Measurements from ENCODE around the gene ARRB1. TPM values are rescaled to one million over a fixed set of nuclear protein-coding genes. Genes with fewer than 3 reads are reported as not detected.

ARRB1 gene
- total and polyA plus RNA-seq, 9 of the 15 experiments (the other 6 are each of a cell fraction or from before 2014, with no cell fraction given), result 6.6 to 45.4 (median 28.5) TPM

DNA sequence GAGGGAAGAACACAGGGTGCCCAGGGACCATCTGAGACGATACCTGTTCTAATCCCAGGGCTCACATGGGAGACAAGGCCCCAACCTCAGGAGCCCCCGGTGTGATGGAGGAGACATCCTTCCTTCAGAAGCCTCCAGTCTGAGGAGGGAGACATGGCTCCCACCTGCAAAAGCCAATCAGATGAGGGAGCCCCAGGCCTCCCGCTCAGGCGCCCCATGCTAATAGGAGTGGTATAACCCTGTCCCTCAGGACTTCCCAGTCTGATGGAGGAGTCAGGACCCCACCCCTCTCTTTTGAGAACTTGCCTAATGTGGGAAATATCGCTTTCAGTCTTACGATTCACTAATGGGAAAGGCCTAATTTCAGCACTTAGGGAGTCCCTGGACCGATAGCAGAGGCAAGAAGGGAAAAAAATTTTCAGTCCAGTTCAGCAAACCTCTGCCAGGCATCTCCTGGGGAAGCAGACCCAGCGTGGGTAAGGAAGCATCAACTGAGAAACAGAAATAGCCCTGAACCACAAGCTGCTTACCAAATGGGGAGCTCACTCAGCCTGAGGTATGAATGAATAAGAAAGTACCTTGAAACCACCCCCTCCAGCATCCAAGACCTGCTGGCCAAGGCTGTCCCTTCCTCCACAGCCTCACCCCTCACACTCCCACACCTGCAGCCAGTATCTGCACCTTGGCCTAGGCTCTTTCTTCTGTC, 5.9 kb downstream of the ARRB1 start:
- Histone ChIP-seq H3K9ac (ENCODE audit: insufficient read depth in 1 of 2, low read depth in 2 of 2, low read length in 2 of 2) (no peak overlapping the region), H3K4me3 (no peak overlapping the region), H2AFZ (ENCODE audit: low read depth, low read length) (no peak overlapping the region), H3K9me1 (ENCODE audit: control insufficient read depth, insufficient read depth, low read length) (no peaks in the 10 kb centered on the region), H3K36me3 (ENCODE audit: control insufficient read depth, insufficient read depth, low read length) (peaks cover 34% of the 10 kb centered on the region; the same call in 1 of the 3 replicates), H3K27me3 (ENCODE audit: control insufficient read depth in 2 of 2, insufficient read depth in 2 of 2, low read length in 2 of 2) (no peaks in the 10 kb centered on the region), H3K9me3 (replicated peaks; ENCODE audit: control insufficient read depth, insufficient read depth, low read depth, low read length) (no peaks in the 10 kb centered on the region), H3K4me2 (ENCODE audit: insufficient read depth, low read length) (no peak overlapping the region), H3K79me2 (ENCODE audit: control insufficient read depth, insufficient read depth, low read length) (peaks cover 86% of the 10 kb centered on the region), H3K27ac (ENCODE audit: extremely low read depth, low read depth, low read length) (no peak overlapping the region), H3K4me1 (replicated peaks in 1 of 2; ENCODE audit: control insufficient read depth in 2 of 2, insufficient read depth in 2 of 2, low read length in 2 of 2) (peaks cover 64 to 76% of the 10 kb centered on the region in 2 experiments), H4K20me1 (replicated peaks; ENCODE audit: control insufficient read depth, insufficient read depth, low read length) (peaks cover 19% of the 10 kb centered on the region)
- FAIRE-seq, result no peak
- 87% methylated on average over 8 of the region's 8 CpGs for WGBS (ENCODE audit: insufficient coverage, low coverage, missing lambda C conversion rate)
- in situ Hi-C loops (cut with MboI), result no loop called here
- CTCF ChIA-PET (ENCODE audit: low intra/inter-chr PET ratio), result no interaction called here
- no peak for DNase-seq (ENCODE audit: extremely low read depth in 1 of 4, low spot score in 3 of 4)
- no TSS peak for BruUV-seq (replicated peaks)
- intact Hi-C loops (cut with micrococcal nuclease), result no loop called here
- no peak for ATAC-seq
- POLR2A ChIA-PET, result interaction anchor here (0.5 to 0.9 kb wide), 2 partner anchors 8 to 454 kb away, joined by 3 read pairs; no protein-coding TSS in a partner anchor
- TF ChIP-seq, protein P1, sequence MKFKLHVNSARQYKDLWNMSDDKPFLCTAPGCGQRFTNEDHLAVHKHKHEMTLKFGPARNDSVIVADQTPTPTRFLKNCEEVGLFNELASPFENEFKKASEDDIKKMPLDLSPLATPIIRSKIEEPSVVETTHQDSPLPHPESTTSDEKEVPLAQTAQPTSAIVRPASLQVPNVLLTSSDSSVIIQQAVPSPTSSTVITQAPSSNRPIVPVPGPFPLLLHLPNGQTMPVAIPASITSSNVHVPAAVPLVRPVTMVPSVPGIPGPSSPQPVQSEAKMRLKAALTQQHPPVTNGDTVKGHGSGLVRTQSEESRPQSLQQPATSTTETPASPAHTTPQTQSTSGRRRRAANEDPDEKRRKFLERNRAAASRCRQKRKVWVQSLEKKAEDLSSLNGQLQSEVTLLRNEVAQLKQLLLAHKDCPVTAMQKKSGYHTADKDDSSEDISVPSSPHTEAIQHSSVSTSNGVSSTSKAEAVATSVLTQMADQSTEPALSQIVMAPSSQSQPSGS (CRISPR knock-in tag; IDR thresholded peaks at IDR 0.05), result no peak
- no peak for TF ChIP-seq RBM25 (IDR thresholded peaks at IDR 0.05; ENCODE audit: low read depth, low read length, severe bottlenecking)
- no peak for TF ChIP-seq ZNF696 (CRISPR knock-in tag; conservative IDR thresholded peaks at IDR 0.05)
- TF ChIP-seq CSDE1 (IDR thresholded peaks at IDR 0.05), result no peak
- TF ChIP-seq, protein P2, sequence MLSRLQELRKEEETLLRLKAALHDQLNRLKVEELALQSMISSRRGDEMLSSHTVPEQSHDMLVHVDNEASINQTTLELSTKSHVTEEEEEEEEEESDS (CRISPR knock-in tag; IDR thresholded peaks at IDR 0.05), result no peak
- TF ChIP-seq TGIF2 (CRISPR knock-in tag; IDR thresholded peaks at IDR 0.05), result no peak
- TF ChIP-seq SAFB2 (IDR thresholded peaks at IDR 0.05; ENCODE audit: borderline replicate concordance, low read depth, low read length, severe bottlenecking), result no peak
- TF ChIP-seq SREBF1 (IDR thresholded peaks at IDR 0.05; ENCODE audit: borderline replicate concordance, low read depth, low read length), result no peak
- no peak for TF ChIP-seq SIX5 (IDR thresholded peaks at IDR 0.05; ENCODE audit: borderline replicate concordance in 1 of 2, insufficient read depth in 1 of 2, low read depth in 1 of 2, low read length in 2 of 2)
- no peak for TF ChIP-seq KLF16 (IDR thresholded peaks at IDR 0.05)
- TF ChIP-seq, protein P3, sequence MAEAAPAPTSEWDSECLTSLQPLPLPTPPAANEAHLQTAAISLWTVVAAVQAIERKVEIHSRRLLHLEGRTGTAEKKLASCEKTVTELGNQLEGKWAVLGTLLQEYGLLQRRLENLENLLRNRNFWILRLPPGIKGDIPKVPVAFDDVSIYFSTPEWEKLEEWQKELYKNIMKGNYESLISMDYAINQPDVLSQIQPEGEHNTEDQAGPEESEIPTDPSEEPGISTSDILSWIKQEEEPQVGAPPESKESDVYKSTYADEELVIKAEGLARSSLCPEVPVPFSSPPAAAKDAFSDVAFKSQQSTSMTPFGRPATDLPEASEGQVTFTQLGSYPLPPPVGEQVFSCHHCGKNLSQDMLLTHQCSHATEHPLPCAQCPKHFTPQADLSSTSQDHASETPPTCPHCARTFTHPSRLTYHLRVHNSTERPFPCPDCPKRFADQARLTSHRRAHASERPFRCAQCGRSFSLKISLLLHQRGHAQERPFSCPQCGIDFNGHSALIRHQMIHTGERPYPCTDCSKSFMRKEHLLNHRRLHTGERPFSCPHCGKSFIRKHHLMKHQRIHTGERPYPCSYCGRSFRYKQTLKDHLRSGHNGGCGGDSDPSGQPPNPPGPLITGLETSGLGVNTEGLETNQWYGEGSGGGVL (CRISPR knock-in tag; IDR thresholded peaks at IDR 0.05), result no peak
- TF ChIP-seq KLF10 (CRISPR knock-in tag; IDR thresholded peaks at IDR 0.05), result no peak
- TF ChIP-seq SMC3 (conservative IDR thresholded peaks at IDR 0.05; ENCODE audit: insufficient read depth, low read depth, low read length), result no peak
- no peak for TF ChIP-seq SRF (CRISPR knock-in tag; IDR thresholded peaks at IDR 0.05)
- no peak for TF ChIP-seq ZNF408 (CRISPR knock-in tag; IDR thresholded peaks at IDR 0.05; ENCODE audit: low read depth)
- TF ChIP-seq, protein P4, sequence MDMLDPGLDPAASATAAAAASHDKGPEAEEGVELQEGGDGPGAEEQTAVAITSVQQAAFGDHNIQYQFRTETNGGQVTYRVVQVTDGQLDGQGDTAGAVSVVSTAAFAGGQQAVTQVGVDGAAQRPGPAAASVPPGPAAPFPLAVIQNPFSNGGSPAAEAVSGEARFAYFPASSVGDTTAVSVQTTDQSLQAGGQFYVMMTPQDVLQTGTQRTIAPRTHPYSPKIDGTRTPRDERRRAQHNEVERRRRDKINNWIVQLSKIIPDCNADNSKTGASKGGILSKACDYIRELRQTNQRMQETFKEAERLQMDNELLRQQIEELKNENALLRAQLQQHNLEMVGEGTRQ (CRISPR knock-in tag; IDR thresholded peaks at IDR 0.05), result no peak
- TF ChIP-seq CBFB (CRISPR knock-in tag; IDR thresholded peaks at IDR 0.05), result no peak
